Neural progenitor cell (in vitro differentiated cells): ENCODE data around the gene CD86. TPM values are rescaled to one million over a fixed set of nuclear protein-coding genes. Genes with fewer than 3 reads are reported as not detected.

Source experiments
- DNase-seq: peaks from one replicate; pipeline ENCODE4 v3.0.0-alpha.2; 2016; ENCODE audit warnings: low spot score
- H2AFZ ChIP-seq: fragments of 200-600 bp; sonication (generic); replicated peaks from 2 replicates; pipeline ENCODE4 v1.6.1; 2016; ENCODE audit warnings: antibody characterized with exemption
- H3F3A ChIP-seq: fragments of 200-600 bp; sonication (generic); 2 replicates; pipeline ENCODE4 v1.6.1; 2016; ENCODE audit warnings: antibody characterized with exemption, low read depth
- H3K27ac ChIP-seq: fragments of 200-600 bp; sonication (generic); 2 replicates; pipeline ENCODE4 v1.5.1; 2016; ENCODE audit warnings: mild to moderate bottlenecking
- H3K27me3 ChIP-seq: fragments of 200-600 bp; sonication (generic); 2 replicates; pipeline ENCODE4 v1.6.1; 2016; ENCODE audit warnings: mild to moderate bottlenecking, moderate library complexity
- H3K36me3 ChIP-seq: fragments of 200-600 bp; sonication (generic); 2 replicates; pipeline ENCODE4 v1.5.1; 2016
- H3K4me1 ChIP-seq: fragments of 200-600 bp; sonication (generic); 2 replicates; pipeline ENCODE4 v1.6.1; 2016; ENCODE audit warnings: mixed run types
- H3K4me2 ChIP-seq: fragments of 200-600 bp; sonication (generic); 2 replicates; pipeline ENCODE4 v1.6.1; 2016
- H3K4me3 ChIP-seq: fragments of 200-600 bp; sonication (generic); 2 replicates; pipeline ENCODE4 v1.5.1; 2016
- H3K79me2 ChIP-seq: fragments of 200-600 bp; sonication (generic); 2 replicates; pipeline ENCODE4 v1.6.1; 2016; ENCODE audit warnings: low read depth
- H3K9ac ChIP-seq: fragments of 200-600 bp; sonication (generic); 2 replicates; pipeline ENCODE4 v1.6.1; 2016
- H3K9me3 ChIP-seq: fragments of 200-600 bp; sonication (generic); 2 replicates; pipeline ENCODE4 v1.5.1; 2016; ENCODE audit warnings: low read depth
- H4K20me1 ChIP-seq: fragments of 200-600 bp; sonication (generic); 2 replicates; pipeline ENCODE4 v1.6.1; 2016; ENCODE audit warnings: low read depth
- H3K27ac Mint-ChIP-seq: 3 replicates; pipeline ENCODE4 v1.8.0; 2021; ENCODE audit warnings: mixed read lengths
- H3K27me3 Mint-ChIP-seq: 2 replicates; pipeline ENCODE4 v1.8.0; 2022; ENCODE audit warnings: low read depth, mild to moderate bottlenecking, inconsistent platforms, moderate library complexity, mixed read lengths; ENCODE audit not compliant: insufficient read depth
- H3K36me3 Mint-ChIP-seq: 3 replicates; pipeline ENCODE4 v1.8.0; 2021; ENCODE audit warnings: mixed read lengths
- H3K4me1 Mint-ChIP-seq: 3 replicates; pipeline ENCODE4 v1.8.0; 2021; ENCODE audit warnings: mixed read lengths
- H3K4me3 Mint-ChIP-seq: 3 replicates; pipeline ENCODE4 v1.8.0; 2021; ENCODE audit warnings: mild to moderate bottlenecking, moderate library complexity, mixed read lengths
- H3K9me3 Mint-ChIP-seq: 3 replicates; pipeline ENCODE4 v1.8.0; 2020; ENCODE audit warnings: mixed read lengths
- EZH2 ChIP-seq: fragments of 200-600 bp; sonication (generic); IDR thresholded peaks from 2 replicates; pipeline ENCODE4 v1.6.1; 2017; ENCODE audit warnings: antibody characterized with exemption, mild to moderate bottlenecking, moderate library complexity
- EZH2phosphoT487 ChIP-seq: fragments of 200-600 bp; sonication (generic); IDR thresholded peaks from 2 replicates; pipeline ENCODE4 v1.6.1; 2017; ENCODE audit warnings: antibody characterized with exemption
- total RNA-seq: library from RNA; depleted of rRNA; stranded (reverse); fragments of >200 nt; gene quantifications from 2 replicates; pipeline ENCODE4 v1.2.3, GENCODE V29; 2015; ENCODE audit warnings: low replicate concordance
- TF ChIP-seq, protein P1 (sequence below): fragments of 200-600 bp; sonication (generic); IDR thresholded peaks from 2 replicates; pipeline ENCODE4 v1.5.1; 2017; ENCODE audit warnings: antibody characterized with exemption, mild to moderate bottlenecking

Gene CD86
- total RNA-seq, 1 donor from 2014 or later: not detected

GRCh38 chr3:122057671-122058070, 2.5 kb downstream of the CD86 start:
- H3K4me1 Mint-ChIP-seq: no peaks in the 10 kb centered on the region
- Histone ChIP-seq H3K9me3 (no peaks in the 10 kb centered on the region), H4K20me1 (no peaks in the 10 kb centered on the region), H3K4me1 (no peaks in the 10 kb centered on the region), H3K9ac (no peak overlapping the region), H3K27me3 (no peaks in the 10 kb centered on the region), H3K27ac (no peak overlapping the region), H3K4me3 (no peak overlapping the region), H3K36me3 (no peaks in the 10 kb centered on the region), H3K79me2 (no peaks in the 10 kb centered on the region), H2AFZ (no peak overlapping the region), H3F3A (no peaks in the 10 kb centered on the region), H3K4me2 (no peak overlapping the region)
- no peak overlapping the region for H3K4me3 Mint-ChIP-seq
- H3K9me3 Mint-ChIP-seq: no peaks in the 10 kb centered on the region
- no peak overlapping the region for H3K27ac Mint-ChIP-seq
- DNase-seq: no peak
- H3K36me3 Mint-ChIP-seq: no peaks in the 10 kb centered on the region
- peaks cover 5% of the 10 kb centered on the region for H3K27me3 Mint-ChIP-seq
- TF ChIP-seq EZH2phosphoT487 (no peak), EZH2 (no peak)
- TF ChIP-seq, protein P1, sequence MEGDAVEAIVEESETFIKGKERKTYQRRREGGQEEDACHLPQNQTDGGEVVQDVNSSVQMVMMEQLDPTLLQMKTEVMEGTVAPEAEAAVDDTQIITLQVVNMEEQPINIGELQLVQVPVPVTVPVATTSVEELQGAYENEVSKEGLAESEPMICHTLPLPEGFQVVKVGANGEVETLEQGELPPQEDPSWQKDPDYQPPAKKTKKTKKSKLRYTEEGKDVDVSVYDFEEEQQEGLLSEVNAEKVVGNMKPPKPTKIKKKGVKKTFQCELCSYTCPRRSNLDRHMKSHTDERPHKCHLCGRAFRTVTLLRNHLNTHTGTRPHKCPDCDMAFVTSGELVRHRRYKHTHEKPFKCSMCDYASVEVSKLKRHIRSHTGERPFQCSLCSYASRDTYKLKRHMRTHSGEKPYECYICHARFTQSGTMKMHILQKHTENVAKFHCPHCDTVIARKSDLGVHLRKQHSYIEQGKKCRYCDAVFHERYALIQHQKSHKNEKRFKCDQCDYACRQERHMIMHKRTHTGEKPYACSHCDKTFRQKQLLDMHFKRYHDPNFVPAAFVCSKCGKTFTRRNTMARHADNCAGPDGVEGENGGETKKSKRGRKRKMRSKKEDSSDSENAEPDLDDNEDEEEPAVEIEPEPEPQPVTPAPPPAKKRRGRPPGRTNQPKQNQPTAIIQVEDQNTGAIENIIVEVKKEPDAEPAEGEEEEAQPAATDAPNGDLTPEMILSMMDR: no peak

DNA sequence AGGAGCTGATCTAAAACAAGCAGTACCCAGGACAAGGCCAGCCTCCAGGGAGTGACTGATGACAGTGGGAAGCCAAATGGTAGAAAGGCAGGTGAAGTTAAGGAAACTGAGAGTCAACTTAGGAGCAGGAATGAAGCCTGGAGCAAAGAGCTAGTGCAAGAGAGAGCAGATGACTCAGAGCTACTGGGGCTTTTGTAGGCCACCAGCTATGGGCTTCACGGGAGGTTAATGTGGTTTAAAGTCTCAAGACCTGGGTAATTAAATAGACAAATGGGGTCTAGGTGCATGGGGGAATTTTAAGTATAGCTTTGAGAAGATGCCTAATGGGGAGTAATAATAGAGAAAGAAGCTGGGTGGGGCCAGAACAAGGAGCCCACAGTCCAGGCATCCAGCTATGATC, 3.1 kb downstream of the CD86 start:
- Mint-ChIP-seq H3K4me3 (no peak overlapping the region), H3K9me3 (no peaks in the 10 kb centered on the region), H3K27ac (no peak overlapping the region), H3K4me1 (no peaks in the 10 kb centered on the region), H3K27me3 (peaks cover 5% of the 10 kb centered on the region), H3K36me3 (no peaks in the 10 kb centered on the region)
- TF ChIP-seq, protein P1: no peak
- TF ChIP-seq EZH2phosphoT487 (no peak), EZH2 (no peak)
- no peak overlapping the region for H3K4me3 ChIP-seq
- no peak for DNase-seq
- no peaks in the 10 kb centered on the region for H4K20me1 ChIP-seq
- H3K9ac ChIP-seq: no peak overlapping the region
- no peaks in the 10 kb centered on the region for H3K9me3 ChIP-seq
- H3K27ac ChIP-seq: no peak overlapping the region
- H2AFZ ChIP-seq: no peak overlapping the region
- H3K27me3 ChIP-seq: no peaks in the 10 kb centered on the region
- H3F3A ChIP-seq: no peaks in the 10 kb centered on the region
- H3K79me2 ChIP-seq: no peaks in the 10 kb centered on the region
- H3K36me3 ChIP-seq: no peaks in the 10 kb centered on the region
- no peaks in the 10 kb centered on the region for H3K4me1 ChIP-seq
- H3K4me2 ChIP-seq: no peak overlapping the region

GRCh38 chr3:122060040-122060698, 5.0 kb downstream of the CD86 start:
- no peak for DNase-seq
- Histone ChIP-seq H4K20me1 (no peaks in the 10 kb centered on the region), H3K79me2 (no peaks in the 10 kb centered on the region), H3F3A (no peaks in the 10 kb centered on the region), H3K4me2 (no peak overlapping the region), H3K27me3 (no peaks in the 10 kb centered on the region), H3K4me3 (no peak overlapping the region), H3K4me1 (no peaks in the 10 kb centered on the region), H3K9ac (no peak overlapping the region), H3K9me3 (no peaks in the 10 kb centered on the region), H3K36me3 (no peaks in the 10 kb centered on the region), H3K27ac (no peak overlapping the region), H2AFZ (no peak overlapping the region)
- no peak overlapping the region for H3K4me3 Mint-ChIP-seq
- no peaks in the 10 kb centered on the region for H3K36me3 Mint-ChIP-seq
- H3K9me3 Mint-ChIP-seq: no peaks in the 10 kb centered on the region
- peaks cover 8% of the 10 kb centered on the region for H3K27me3 Mint-ChIP-seq
- H3K27ac Mint-ChIP-seq: no peak overlapping the region
- no peak for TF ChIP-seq EZH2phosphoT487
- no peak for TF ChIP-seq EZH2
- TF ChIP-seq, protein P1: no peak
- H3K4me1 Mint-ChIP-seq: no peaks in the 10 kb centered on the region
